CD4-positive, alpha-beta memory T cell (primary cell): ENCODE results near the gene HDAC4. TPM values are rescaled to one million over a fixed set of nuclear protein-coding genes. Genes with fewer than 3 reads are reported as not detected.

Source experiments
- CTCF ChIA-PET: fragments of 350-600 bp; sonication (Branson Sonifier 250); formaldehyde crosslinking; loops from one replicate; lab custom pipeline; 2021; ENCODE audit warnings: inconsistent platforms; ENCODE audit not compliant: partially characterized antibody; lab: Charles Lee
- POLR2A ChIA-PET: fragments of 350-600 bp; sonication (Branson Sonifier 250); formaldehyde crosslinking; loops from one replicate; lab custom pipeline; 2021; ENCODE audit not compliant: partially characterized antibody; lab: Charles Lee
- DNase-seq, 5 donors: peaks; one replicate each; pipeline versions ENCODE4 v3.0.0 to v3.0.0-alpha.2; 2020 to 2022; ENCODE audit warnings: mixed read lengths in 1 of 5
- H3K27ac ChIP-seq: one replicate; pipeline ENCODE4 v1.7.0; 2013; ENCODE audit warnings: low read depth, low read length
- H3K27me3 ChIP-seq: 2 replicates; pipeline ENCODE4 v1.7.0; 2013; ENCODE audit warnings: mild to moderate bottlenecking, low read length, moderate library complexity; ENCODE audit not compliant: insufficient read depth
- H3K36me3 ChIP-seq: 2 replicates; pipeline ENCODE4 v1.7.0; 2013; ENCODE audit warnings: mild to moderate bottlenecking, low read length, moderate library complexity; ENCODE audit not compliant: insufficient read depth
- H3K4me1 ChIP-seq: 2 replicates; pipeline ENCODE4 v1.7.0; 2013; ENCODE audit warnings: mild to moderate bottlenecking, low read length, moderate library complexity; ENCODE audit not compliant: insufficient read depth
- H3K4me3 ChIP-seq, 2 donors: one replicate each; pipeline ENCODE4 v1.7.0; 2013; ENCODE audit warnings: low read length in 2 of 2, mild to moderate bottlenecking in 1 of 2
- H3K9me3 ChIP-seq, 2 donors: one replicate each; pipeline ENCODE4 v1.7.0; 2013; ENCODE audit warnings: low read length in 2 of 2, control low read depth in 1 of 2; ENCODE audit not compliant: control insufficient read depth in 1 of 2
- H3K27ac Mint-ChIP-seq, 7 donors: one replicate each; pipeline ENCODE4 v1.8.0; 2020 to 2021; ENCODE audit warnings: mixed read lengths in 7 of 7, mild to moderate bottlenecking in 6 of 7, inconsistent platforms in 3 of 7, moderate library complexity in 3 of 7
- H3K27me3 Mint-ChIP-seq, 2 donors: one replicate each; pipeline ENCODE4 v1.8.0; 2020 to 2021; ENCODE audit warnings: mixed read lengths in 2 of 2
- H3K36me3 Mint-ChIP-seq, 2 donors: one replicate each; pipeline ENCODE4 v1.8.0; 2020 to 2021; ENCODE audit warnings: mixed read lengths in 2 of 2, inconsistent platforms in 1 of 2, mild to moderate bottlenecking in 1 of 2
- H3K4me1 Mint-ChIP-seq, 4 donors: one replicate each; pipeline ENCODE4 v1.8.0; 2020 to 2021; ENCODE audit warnings: mixed read lengths in 4 of 4, mild to moderate bottlenecking in 1 of 4
- H3K4me3 Mint-ChIP-seq, 8 donors: one replicate each; pipeline ENCODE4 v1.8.0; 2020 to 2021; ENCODE audit warnings: mixed read lengths in 8 of 8, mild to moderate bottlenecking in 7 of 8, moderate library complexity in 6 of 8, inconsistent platforms in 3 of 8
- H3K9me3 Mint-ChIP-seq, 8 donors: one replicate each; pipeline ENCODE4 v1.8.0; 2020 to 2021; ENCODE audit warnings: mixed read lengths in 8 of 8, mild to moderate bottlenecking in 5 of 8, inconsistent platforms in 3 of 8, moderate library complexity in 1 of 8
- intact Hi-C: fragments of 100-400 bp; cut with micrococcal nuclease; formaldehyde crosslinking; loops from one replicate; pipeline ENCODE4 v1.15.1; 2023
- polyA plus RNA-seq, 2 donors: library from polyadenylated mRNA; unstranded; fragments of 300-500 nt; fragmentation: Illumina TruSeq; gene quantifications; one replicate each; pipeline ENCODE4 v1.2.3, GENCODE V29; 2021
- total RNA-seq, 2 experiments: library from RNA; stranded (reverse); gene quantifications; one replicate each; pipeline ENCODE4 v1.2.3, GENCODE V29; 2021

Gene HDAC4
- total and polyA plus RNA-seq, 4 experiments from 2014 or later: 1.4 to 59.7 (median 30.4) TPM

GRCh38 chr2:239052798-239053665 is 347.8 kb downstream of the HDAC4 start:
- Mint-ChIP-seq H3K4me3 (no peak overlapping the region), H3K9me3 (peaks cover 0 to under 1% (median 0%) of the 10 kb centered on the region in 8 donors), H3K27me3 (no peaks in the 10 kb centered on the region), H3K27ac (peak overlapping the region in 2 of 7 donors; percentile 4 to 55), H3K4me1 (no peaks in the 10 kb centered on the region), H3K36me3 (peaks cover 37 to 39% of the 10 kb centered on the region in 2 donors)
- Histone ChIP-seq H3K27ac (no peak overlapping the region), H3K4me3 (no peak overlapping the region), H3K4me1 (no peaks in the 10 kb centered on the region), H3K9me3 (no peaks in the 10 kb centered on the region), H3K36me3 (peaks cover 26% of the 10 kb centered on the region), H3K27me3 (no peaks in the 10 kb centered on the region)
- CTCF ChIA-PET: no interaction called here
- intact Hi-C loops: no loop called here
- no peak for DNase-seq
- POLR2A ChIA-PET: no interaction called here

- Mint-ChIP-seq H3K27me3 (no peaks in the 10 kb centered on the region), H3K27ac (no peak overlapping the region), H3K4me3 (no peak overlapping the region), H3K9me3 (peaks cover 0 to 2% (median 0%) of the 10 kb centered on the region in 8 donors), H3K4me1 (no peaks in the 10 kb centered on the region), H3K36me3 (peaks cover 39 to 43% of the 10 kb centered on the region in 2 donors)
- H3K27me3 ChIP-seq: no peaks in the 10 kb centered on the region
- no peak overlapping the region for H3K4me3 ChIP-seq
- no peaks in the 10 kb centered on the region for H3K9me3 ChIP-seq
- no peaks in the 10 kb centered on the region for H3K4me1 ChIP-seq
- CTCF ChIA-PET: interaction anchor here (0.5 kb wide), 1 partner anchor 433 kb away, joined by 3 read pairs; no protein-coding TSS in a partner anchor
- POLR2A ChIA-PET: no interaction called here
- intact Hi-C loops: no loop called here
- no peak overlapping the region for H3K27ac ChIP-seq
- peaks cover 26% of the 10 kb centered on the region for H3K36me3 ChIP-seq
- no peak for DNase-seq
Measured at GRCh38 chr2:239051891-239052445, 348.9 kb downstream of the HDAC4 start.

GRCh38 chr2:239050252-239050649 is 350.6 kb downstream of the HDAC4 start:
- H3K4me1 Mint-ChIP-seq: no peaks in the 10 kb centered on the region
- no peak overlapping the region for H3K27ac ChIP-seq

GRCh38 chr2:239049421-239050251 is 351.2 kb downstream of the HDAC4 start:
- no peak for DNase-seq
- no peaks in the 10 kb centered on the region for H3K4me1 ChIP-seq
- CTCF ChIA-PET: no interaction called here

More at GRCh38 chr2:239050252-239050649, 350.6 kb downstream of the HDAC4 start:
- Mint-ChIP-seq H3K27me3 (no peaks in the 10 kb centered on the region), H3K4me3 (no peak overlapping the region), H3K9me3 (peaks cover 0 to 2% (median 0%) of the 10 kb centered on the region in 8 donors), H3K36me3 (peaks cover 39 to 42% of the 10 kb centered on the region in 2 donors), H3K27ac (no peak overlapping the region)
- Histone ChIP-seq H3K4me1 (no peaks in the 10 kb centered on the region), H3K27me3 (no peaks in the 10 kb centered on the region), H3K4me3 (no peak overlapping the region), H3K36me3 (peaks cover 26% of the 10 kb centered on the region), H3K9me3 (no peaks in the 10 kb centered on the region)
- POLR2A ChIA-PET: no interaction called here
- no peak for DNase-seq
- CTCF ChIA-PET: no interaction called here
- intact Hi-C loops: no loop called here

DNA sequence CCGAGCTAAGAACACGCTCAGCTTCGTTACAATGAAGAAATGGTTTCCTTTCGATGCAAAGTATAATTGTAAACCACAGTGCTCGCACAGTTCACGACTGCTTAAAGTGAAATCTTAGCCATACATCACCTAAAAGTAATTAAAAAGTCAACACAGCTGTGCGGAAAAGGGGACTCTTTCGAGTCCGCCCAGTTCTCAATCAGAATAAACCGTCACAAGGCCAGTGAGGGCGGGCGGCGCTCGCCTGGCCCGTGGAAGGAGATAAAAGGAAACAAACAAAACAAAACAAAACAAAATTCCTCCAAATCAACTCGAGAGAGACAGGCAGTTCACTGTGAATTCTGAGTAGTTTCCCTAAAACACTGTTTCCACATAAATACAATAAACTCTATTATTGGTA is 352.1 kb downstream of the HDAC4 start:
- Histone ChIP-seq H3K9me3 (no peaks in the 10 kb centered on the region), H3K4me3 (no peak overlapping the region), H3K36me3 (peaks cover 14% of the 10 kb centered on the region), H3K27ac (no peak overlapping the region), H3K4me1 (no peaks in the 10 kb centered on the region), H3K27me3 (no peaks in the 10 kb centered on the region)
- Mint-ChIP-seq H3K27ac (no peak overlapping the region), H3K27me3 (no peaks in the 10 kb centered on the region), H3K4me3 (no peak overlapping the region), H3K36me3 (peaks cover 24 to 30% of the 10 kb centered on the region in 2 donors), H3K4me1 (no peaks in the 10 kb centered on the region), H3K9me3 (peaks cover 0 to 2% (median 0%) of the 10 kb centered on the region in 8 donors)
- intact Hi-C loops: no loop called here
- DNase-seq: no peak
- CTCF ChIA-PET: no interaction called here
- POLR2A ChIA-PET: no interaction called here

More at GRCh38 chr2:239049421-239050251, 351.2 kb downstream of the HDAC4 start:
- intact Hi-C loops: no loop called here
- no peak overlapping the region for H3K4me3 Mint-ChIP-seq
- no peaks in the 10 kb centered on the region for H3K27me3 Mint-ChIP-seq
- POLR2A ChIA-PET: no interaction called here
- peaks cover 0 to 2% (median 0%) of the 10 kb centered on the region in 8 donors for H3K9me3 Mint-ChIP-seq
- Histone ChIP-seq H3K27me3 (no peaks in the 10 kb centered on the region), H3K36me3 (peaks cover 21% of the 10 kb centered on the region), H3K27ac (no peak overlapping the region), H3K9me3 (no peaks in the 10 kb centered on the region), H3K4me3 (no peak overlapping the region)
- peaks cover 33 to 38% of the 10 kb centered on the region in 2 donors for H3K36me3 Mint-ChIP-seq
- H3K27ac Mint-ChIP-seq: no peak overlapping the region
- H3K4me1 Mint-ChIP-seq: no peaks in the 10 kb centered on the region

GRCh38 chr2:239047861-239048260 is 353.0 kb downstream of the HDAC4 start:
- intact Hi-C loops: no loop called here
- Mint-ChIP-seq H3K27ac (no peak overlapping the region), H3K4me1 (no peaks in the 10 kb centered on the region), H3K4me3 (no peak overlapping the region), H3K27me3 (no peaks in the 10 kb centered on the region), H3K36me3 (peaks cover 15 to 21% of the 10 kb centered on the region in 2 donors), H3K9me3 (peaks cover 0 to 2% (median 0%) of the 10 kb centered on the region in 8 donors)
- Histone ChIP-seq H3K27me3 (no peaks in the 10 kb centered on the region), H3K9me3 (no peaks in the 10 kb centered on the region), H3K4me1 (no peaks in the 10 kb centered on the region), H3K4me3 (no peak overlapping the region), H3K27ac (no peak overlapping the region), H3K36me3 (peaks cover 6% of the 10 kb centered on the region)
- no peak for DNase-seq
- ChIA-PET POLR2A (no interaction called here), CTCF (no interaction called here)

GRCh38 chr2:239047420-239047819 is 353.4 kb downstream of the HDAC4 start:
- H3K4me3 ChIP-seq: no peak overlapping the region
- ChIA-PET POLR2A (no interaction called here), CTCF (no interaction called here)
- no peaks in the 10 kb centered on the region for H3K4me1 ChIP-seq
- H3K36me3 Mint-ChIP-seq: peaks cover 12 to 18% of the 10 kb centered on the region in 2 donors
- no peaks in the 10 kb centered on the region for H3K27me3 ChIP-seq
- H3K9me3 Mint-ChIP-seq: peaks cover 0 to 2% (median 0%) of the 10 kb centered on the region in 8 donors
- intact Hi-C loops: no loop called here
- no peak overlapping the region for H3K27ac ChIP-seq
- no peaks in the 10 kb centered on the region for H3K9me3 ChIP-seq
- peaks cover 2% of the 10 kb centered on the region for H3K36me3 ChIP-seq
- no peaks in the 10 kb centered on the region for H3K4me1 Mint-ChIP-seq
- H3K4me3 Mint-ChIP-seq: no peak overlapping the region
- DNase-seq: no peak
- H3K27me3 Mint-ChIP-seq: no peaks in the 10 kb centered on the region
- H3K27ac Mint-ChIP-seq: peak overlapping the region in 1 of 7 donors; percentile 57
